ENCODE measurements around the gene AQP3.
"Not testable (repeated sequence)": the region's sequence is repeated elsewhere in the genome, so short reads cannot be mapped to it uniquely, and the experiment has no call there.

Gene AQP3

DNA sequence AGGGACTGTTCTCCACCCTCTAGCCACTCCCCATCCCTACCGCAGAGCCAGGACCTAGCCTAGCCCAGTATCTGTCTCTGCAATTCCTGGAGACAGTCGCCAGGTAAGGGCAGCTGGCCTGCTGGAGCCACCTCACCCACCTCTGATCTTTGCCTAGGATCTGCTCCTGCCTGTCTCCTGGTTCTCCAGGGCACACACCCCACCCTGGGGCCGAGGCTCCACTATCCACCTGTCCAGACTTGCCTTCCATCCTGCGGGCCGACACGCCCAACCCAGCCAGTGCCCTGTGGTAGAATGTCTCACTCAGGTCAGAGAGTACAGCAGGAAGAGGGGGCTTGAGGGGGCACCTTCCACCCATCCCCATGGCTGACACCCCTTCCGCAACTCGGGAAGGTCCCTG is 29.3 kb downstream of the AQP3 start:
- in situ Hi-C loops (cut with MboI; ENCODE audit: low sequenced_read_pairs), result no loop called here

DNA sequence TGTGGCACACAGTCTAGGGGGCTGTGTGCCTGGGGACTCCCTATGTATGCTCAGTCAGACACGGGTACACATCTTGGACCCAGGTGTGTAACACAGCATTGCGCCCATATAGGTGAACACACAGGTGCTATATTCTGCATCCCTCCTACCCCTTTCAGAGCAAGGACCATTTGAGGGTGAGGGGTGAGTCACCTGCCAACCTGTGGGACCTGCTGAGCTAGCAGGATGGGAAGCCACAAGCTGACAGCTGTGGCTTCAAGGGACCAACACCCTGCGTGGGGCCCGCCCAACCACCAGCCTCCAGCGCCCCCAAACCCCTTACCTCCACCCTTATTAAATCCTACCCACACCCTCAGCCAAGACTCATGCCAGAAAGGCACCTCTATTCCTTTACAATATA is 30.4 kb downstream of the AQP3 start:
- in situ Hi-C loops (cut with MboI; ENCODE audit: low sequenced_read_pairs), result no loop called here

DNA sequence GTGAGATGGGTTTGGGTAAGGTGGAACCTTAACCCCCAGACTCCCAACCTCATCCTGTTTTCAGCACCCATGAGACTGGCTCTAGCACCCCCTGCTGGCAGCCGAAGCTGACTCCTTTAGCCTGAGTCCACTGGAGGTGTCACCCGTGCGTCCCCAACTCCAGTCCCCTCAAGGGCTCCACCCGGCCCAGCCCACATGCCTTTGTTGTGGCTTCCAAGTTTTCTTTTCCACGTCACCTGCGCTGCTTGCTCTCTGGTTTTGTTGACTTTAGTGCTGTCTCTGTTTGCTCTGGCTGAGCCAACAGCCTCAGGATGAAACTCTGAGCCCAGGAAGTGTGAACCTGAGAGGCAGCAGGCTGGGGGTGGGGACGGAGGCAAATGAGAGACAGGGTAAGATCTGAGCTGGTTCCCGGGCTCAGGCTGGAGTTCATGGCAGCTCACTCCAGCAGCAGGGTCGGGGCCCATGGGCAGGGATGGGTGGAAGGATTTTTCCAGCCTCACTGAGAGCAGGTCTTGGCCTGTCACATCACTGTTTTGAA is 31.8 kb downstream of the AQP3 start:
- in situ Hi-C loops (cut with MboI; ENCODE audit: low sequenced_read_pairs), result no loop called here

DNA sequence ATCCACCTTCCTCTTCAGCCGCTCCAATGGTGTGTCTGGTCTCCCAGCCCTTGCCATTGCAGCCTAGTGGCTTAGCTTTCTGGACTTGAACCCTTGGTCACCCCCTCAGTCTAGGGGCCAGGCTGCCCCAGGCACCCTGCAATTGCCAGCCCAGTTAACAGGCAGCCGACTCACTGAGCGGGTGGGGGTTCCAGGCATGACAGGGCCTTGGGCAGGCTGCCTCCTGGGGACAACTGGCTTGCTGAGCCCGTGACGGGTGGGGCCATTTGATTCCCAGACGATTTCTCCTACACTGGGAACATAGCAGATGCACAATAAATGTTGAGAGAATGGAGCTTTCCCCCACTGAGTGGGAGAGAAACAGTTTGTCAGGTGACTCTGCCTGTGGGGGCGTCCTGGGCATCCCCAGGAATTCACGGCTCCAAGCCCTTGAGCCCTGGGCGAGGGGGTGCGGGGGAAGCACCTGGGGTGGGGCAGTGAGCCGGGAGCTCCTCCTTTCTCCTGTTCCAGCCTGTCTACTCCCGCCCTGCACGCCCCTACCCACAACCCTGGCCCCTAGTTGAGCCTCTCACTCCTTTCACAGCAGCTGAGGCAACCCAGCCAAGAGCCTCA is 32.4 kb downstream of the AQP3 start:
- in situ Hi-C loops (cut with MboI; ENCODE audit: low sequenced_read_pairs), result no loop called here

DNA sequence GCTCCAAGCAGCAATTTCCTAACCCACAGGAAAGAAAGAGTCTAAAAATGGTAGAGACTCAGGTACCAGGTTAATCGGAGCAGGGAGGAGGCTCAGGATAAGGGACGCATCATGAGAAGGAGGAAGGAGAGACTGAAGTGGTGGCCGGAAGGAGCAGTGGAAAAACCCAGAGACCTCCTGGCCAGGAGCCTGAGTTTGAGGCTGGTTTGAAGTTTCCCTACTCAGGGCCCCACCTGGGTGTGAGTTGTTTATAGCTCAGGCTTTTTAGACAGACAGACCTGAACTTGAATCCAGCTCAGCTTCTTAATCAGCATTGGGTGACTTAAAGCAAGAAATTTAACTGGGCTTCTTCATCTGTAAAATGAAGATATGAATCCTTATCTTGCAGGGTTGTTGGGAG is 33.1 kb downstream of the AQP3 start:
- in situ Hi-C loops (cut with MboI; ENCODE audit: low sequenced_read_pairs), result no loop called here

DNA sequence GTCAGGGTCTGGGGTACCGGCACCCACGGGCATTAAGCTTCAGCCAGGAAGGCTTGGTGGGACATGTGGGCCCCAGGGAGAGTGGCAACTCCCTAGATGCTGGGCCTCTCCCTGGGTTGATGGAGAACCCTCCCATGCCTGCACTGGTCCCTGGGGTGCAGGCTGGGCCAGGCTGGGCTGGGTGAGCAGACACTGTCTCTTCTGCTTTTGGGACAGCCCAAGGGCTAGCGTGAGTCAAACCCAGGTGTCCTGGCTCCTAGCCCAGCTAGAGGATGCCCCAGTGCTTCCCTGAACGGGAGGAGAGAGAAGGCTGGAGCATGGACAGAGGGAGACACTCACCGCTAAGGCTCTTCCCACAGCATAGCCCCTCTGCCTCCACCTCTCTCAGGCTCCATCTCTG is 39.3 kb downstream of the AQP3 start:
- in situ Hi-C loops (cut with MboI; ENCODE audit: low sequenced_read_pairs), result no loop called here

DNA sequence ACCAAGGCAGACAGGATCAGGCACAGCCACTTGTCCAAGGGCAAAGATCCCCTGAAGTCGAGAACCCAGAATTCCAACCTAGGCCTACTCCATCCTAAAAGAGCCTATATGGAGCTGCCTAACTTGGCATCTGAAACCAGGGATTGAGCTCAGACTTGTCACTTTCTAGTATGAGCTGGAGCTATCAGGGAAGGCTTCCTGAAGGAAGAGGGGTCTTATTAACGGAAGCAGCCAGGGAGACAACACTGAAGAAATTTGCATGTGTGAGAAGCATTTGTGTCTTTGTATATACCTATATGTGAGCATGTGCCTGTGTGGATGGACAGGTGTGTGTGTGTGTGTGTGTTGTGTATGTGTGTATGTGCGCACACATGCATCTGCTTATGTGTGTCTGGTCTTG is 40.3 kb downstream of the AQP3 start:
- in situ Hi-C loops (cut with MboI; ENCODE audit: low sequenced_read_pairs), result no loop called here

DNA sequence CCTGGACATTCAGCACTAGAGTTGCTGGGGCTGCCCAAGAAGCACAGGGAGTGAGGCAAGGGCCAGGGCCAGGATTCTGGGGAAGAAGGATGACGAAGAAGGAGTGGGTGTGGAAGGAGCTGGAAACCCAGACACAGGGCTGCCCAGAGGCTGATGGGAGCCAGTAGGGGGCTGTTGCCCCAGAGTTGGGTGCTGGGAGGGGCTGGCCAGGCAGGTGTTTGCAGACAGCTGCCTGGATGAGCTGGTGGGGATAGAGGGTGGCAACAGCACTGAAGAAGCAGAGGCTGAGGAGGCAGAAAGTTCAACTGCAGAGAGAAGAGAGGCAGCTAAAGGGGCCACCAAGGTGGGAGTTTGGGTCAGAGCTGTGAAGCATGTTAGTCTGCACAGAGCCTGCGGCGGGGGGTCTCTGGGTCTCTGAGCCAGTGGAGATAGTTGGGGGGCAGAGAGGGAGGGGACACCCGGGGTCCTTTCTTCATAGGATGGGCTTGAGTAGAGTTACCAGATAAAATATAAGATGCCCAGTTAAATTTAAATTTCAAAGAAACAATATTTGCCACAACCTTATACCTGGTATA is 42.5 kb downstream of the AQP3 start:
- in situ Hi-C loops (cut with MboI; ENCODE audit: low sequenced_read_pairs), result no loop called here

DNA sequence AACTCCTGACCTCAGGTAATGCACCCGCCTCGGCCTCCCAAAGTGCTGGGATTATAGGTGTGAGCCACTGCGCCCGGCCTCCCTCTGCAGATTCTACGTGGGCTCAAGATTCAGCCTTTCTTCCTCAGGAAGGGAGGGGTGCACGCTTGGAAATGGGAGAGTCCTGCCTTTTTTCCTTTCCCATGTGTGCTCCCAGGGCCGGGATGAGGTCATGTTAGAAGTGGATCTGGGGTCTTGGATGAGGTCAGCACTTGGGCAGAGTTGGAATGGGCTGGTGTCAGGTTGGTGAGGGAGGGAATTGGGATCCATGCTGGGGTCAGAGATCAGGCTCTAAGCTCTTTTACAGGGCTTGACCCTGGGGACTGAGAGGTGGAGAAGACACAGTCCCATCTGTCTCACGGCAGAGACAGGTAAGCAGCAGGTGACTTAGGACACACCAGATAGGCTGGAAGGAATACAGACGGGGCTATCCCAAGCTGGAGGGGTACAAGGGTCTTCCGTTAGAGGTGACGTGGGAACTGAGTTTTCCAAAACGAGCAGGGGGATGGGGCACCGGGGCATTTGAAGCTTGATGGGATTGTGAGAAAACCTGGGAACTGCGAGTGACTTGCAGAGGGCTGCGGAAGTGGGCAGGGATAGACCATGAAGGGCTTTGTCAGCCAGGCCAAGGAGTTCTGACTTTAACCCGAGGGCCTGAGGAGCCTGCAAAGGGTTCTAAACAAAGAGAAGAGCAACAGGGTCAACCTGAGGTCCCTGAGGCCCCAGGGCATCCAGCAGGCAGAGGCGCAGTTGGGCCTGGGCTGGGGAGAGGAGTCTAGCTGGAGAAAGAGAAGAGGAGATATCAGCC is 43.2 kb downstream of the AQP3 start:
- in situ Hi-C loops (cut with MboI; ENCODE audit: low sequenced_read_pairs), result no loop called here

DNA sequence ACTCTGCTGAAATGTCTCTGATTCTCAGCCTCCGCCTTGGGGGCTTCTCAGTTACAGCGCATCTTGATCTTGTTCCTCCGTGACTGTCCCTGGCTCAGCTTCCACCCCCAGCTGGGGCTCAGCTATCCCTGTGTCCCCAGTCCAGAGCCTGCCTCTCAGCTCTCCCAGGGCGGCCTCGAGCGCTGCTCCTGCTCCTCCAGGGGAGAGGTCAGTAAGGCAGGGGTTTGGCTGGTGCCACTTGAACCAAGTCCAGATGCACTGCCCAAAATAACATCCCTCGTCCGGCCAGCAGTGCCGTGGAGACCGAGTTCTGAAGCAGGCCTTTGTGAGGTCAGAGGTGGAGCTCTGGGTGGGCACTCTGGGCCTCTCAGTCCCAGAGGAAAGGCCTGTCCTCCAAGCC is 45.0 kb downstream of the AQP3 start, which contains the start of gene AQP7:
Gene AQP7, minus strand, starts transcription at position 198 of the 400 bp plus-strand sequence. CDS start 1,306 bp downstream, outside the sequence.
- in situ Hi-C loops (cut with MboI; ENCODE audit: low sequenced_read_pairs), result not testable (repeated sequence)

DNA sequence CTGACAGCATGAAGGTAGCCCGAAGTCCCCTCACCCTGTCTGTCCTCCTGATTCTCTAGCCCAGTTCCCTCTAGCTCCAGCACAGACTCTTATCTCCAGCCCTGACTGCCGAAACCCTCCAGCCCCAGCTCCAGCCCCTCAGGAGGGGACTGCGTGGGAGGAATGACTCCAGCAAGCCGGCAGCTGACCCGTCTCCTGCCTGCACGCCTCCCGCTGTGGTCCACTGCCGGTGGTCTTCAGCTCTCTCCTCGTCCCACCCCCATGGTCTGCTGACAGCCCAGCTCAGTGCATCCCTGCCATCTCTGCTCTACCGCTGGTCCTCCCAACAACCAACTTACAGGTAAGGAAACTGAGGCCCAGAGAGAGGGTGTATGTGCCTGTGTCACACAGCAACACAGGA is 45.6 kb downstream of the AQP3 start:
- in situ Hi-C loops (cut with MboI; ENCODE audit: low sequenced_read_pairs), result not testable (repeated sequence)

DNA sequence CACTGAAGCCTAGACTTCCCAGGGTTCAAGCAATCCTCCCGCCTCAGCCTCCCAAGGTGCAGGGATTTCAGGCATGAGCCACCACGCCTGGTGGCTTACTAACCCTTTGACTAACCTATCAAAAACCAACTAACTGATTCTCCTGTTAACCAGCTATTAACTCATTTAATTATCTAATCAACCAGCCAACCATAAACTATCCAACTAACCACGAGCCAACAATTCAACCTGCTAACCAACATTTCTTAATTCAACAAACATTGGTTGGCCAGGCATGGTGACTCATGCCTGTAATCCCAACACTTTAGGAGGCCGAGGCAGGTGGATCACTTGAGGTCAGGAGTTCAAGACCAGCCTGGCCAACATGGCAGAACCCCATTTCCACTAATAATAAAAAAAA is 48.3 kb downstream of the AQP3 start:
- in situ Hi-C loops (cut with MboI; ENCODE audit: low sequenced_read_pairs), result not testable (repeated sequence)

DNA sequence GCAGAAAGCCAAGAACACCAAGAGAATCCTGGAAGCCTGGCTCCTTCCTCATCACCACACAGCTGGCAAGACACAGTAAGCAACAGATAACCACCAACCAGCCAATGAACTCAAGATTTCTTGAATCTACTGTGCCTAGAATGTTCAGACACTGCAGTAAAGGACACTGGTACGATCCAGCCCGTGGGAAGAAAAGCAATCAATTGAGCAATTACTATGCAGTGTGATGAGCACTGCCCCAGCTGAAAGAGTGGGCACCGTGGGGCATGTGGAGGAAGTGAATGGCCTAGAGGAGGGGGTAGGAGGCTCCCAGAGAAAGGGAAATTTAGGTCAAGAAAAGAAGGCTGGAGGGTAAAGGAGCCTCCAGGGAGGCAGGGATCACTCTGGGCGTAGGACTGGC is 49.6 kb downstream of the AQP3 start:
- in situ Hi-C loops (cut with MboI; ENCODE audit: low sequenced_read_pairs), result not testable (repeated sequence)

DNA sequence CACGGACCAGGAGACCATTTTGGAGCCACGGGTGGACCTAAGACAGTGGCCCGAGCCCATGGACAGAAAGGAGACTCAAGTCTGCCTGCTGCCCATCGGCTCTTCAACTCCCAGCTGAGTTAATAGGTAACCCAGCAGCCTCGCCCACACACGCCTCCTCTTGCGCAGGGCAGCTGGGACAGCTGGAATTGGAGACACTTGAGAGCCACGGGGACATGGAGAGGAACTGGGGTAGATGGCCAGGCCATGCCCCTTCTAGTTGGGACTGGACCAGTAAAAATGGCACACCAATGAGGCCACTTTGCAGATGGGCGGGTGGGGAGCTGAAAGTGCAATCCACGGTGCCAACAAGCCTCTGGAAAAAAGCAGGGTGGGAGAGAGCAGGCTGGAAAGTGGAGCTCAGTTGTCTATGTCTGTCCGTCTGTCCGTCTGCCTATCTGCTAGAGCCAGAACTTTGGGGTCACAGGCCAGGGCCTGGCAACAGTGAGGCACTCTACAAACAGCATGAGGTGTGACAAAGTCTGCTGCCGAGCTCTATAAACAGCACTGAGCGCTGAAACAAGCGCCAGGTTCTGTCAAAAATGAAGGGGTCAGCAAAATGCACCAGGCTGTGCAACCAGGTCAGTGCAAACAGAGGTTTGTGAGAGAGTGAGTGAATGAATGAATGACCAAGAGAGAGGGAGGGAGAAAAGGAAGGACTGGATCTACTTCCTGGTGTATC is 52.1 kb downstream of the AQP3 start:
- in situ Hi-C loops (cut with MboI; ENCODE audit: low sequenced_read_pairs), result not testable (repeated sequence)

DNA sequence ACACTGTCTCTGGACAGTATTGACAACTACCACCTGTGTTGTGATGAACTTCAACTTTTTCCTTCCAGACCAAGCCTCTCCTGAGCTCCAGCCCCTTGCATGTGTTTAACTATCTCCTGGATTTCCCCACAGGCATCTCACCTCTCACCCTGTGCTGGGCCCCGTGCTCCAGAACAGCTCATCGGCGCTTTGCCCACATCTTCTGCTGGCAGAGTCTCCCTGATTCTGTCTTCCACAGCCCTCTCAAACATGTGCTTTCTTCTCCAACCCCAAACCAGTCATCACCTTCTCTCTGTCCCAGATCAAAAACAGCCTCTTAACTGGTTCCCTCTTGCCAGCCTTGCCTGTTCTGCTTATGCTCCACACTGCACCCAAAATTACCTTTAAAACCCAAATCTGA is 53.4 kb downstream of the AQP3 start:
- in situ Hi-C loops (cut with MboI; ENCODE audit: low sequenced_read_pairs), result not testable (repeated sequence)

DNA sequence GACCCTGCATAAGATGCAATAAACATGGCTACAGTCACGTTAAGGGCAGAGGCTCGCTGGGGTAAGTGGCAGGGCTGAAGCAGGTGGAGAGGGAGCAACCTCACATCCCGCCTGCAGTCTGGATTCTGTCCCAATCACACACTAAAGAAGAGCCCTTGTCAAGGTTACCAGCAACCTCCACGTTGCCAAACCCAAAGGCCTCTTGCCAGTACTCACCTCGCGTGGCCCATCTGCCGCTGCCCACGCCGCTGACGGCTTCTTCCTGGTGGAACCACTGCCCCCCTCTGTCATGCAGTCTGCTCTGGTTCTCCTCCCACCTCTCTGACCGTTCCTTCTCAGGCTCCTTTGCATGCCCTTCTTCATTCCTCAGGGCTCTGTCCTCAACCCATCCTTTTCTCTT is 53.8 kb downstream of the AQP3 start:
- in situ Hi-C loops (cut with MboI; ENCODE audit: low sequenced_read_pairs), result no loop called here

DNA sequence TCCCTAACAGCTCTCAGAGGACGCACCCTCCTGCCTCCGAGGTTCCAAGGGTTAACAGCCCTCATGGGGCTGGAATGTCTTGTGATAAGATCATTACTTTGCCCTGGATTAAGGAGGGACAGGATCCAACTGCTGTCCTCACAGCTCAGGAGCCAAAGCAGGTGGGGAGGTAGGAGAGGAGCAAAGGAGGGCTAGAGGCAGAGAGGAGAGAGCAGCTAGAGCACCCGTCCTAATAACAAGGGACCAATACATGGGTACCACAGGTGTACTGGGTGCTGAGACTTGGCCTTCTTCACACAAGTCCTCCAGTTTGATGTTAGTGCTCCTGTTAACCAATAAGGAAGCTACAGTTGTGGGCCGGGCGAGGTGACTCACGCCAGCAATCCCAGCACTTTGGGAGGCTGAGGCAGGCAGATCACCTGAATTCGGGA is 54.8 kb downstream of the AQP3 start:
- in situ Hi-C loops (cut with MboI; ENCODE audit: low sequenced_read_pairs), result not testable (repeated sequence)

All from HL-60/S4 treated with retinoic acid at 250 ng/mL for 4 days and 3 days (cell line).